GM19238 (cell line): Measurements from ENCODE around the gene PLA2G4A.
"Not testable (repeated sequence)": the region's sequence is repeated elsewhere in the genome, so short reads cannot be mapped to it uniquely, and the experiment has no call there.

ENCODE experiments used
- DNase-seq: peaks from one replicate; pipeline ENCODE4 v3.0.0; 2011; ENCODE audit warnings: low spot score; ENCODE audit not compliant: insufficient read length

Gene PLA2G4A

DNA sequence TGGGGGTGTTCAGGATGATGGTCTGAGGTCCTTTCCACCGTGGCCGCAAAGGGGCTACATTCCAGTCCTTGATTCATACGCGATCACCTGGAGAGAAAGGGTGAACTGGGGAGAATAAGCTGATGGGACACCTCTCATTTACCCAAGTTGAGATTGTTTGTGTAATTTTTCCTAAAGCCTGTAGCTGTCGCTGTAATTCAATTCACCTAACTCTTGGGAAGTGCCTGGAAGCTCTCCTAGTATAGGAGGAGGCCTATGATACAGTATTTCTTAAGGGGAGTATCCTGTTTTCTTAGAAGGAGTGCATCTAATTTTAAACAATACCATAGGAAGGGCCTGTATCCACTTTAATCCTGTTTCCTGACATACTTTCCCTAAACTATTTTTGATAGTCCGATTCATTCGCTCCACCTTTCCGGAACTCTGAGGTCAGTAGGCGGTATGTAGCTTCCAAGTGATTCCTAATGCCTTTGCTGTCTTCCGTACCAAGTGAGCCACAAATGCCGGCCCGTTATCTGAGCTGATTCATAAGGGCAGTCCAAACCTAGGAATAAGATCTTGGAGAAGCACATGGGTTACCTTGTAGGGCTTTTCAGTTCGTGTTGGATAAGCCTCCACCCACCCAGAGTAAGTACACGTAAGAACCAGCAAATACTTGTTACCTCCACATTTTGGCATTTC lies 88.5 kb downstream of the PLA2G4A start:
- DNase-seq = not testable (repeated sequence)

DNA sequence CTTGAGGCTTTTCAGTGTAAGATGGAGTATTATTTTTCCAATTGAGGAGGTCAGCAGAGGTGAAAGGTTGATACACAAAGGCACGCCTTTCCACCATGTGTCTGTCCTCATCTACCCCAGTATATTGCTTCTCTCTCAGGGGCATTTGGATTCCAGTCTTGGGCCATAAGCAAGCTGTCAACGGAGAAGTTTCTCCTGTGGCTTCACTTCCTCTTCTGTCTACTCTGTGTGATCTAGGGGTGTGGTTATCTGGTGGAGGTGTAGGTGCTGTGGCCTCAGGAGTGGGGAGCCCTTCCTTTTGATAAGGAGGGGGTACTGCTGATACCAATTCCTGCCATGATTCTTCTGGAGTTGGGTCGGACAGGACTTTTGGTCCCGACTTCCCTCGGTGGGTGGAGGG lies 92.6 kb downstream of the PLA2G4A start:
- not testable (repeated sequence) for DNase-seq

DNA sequence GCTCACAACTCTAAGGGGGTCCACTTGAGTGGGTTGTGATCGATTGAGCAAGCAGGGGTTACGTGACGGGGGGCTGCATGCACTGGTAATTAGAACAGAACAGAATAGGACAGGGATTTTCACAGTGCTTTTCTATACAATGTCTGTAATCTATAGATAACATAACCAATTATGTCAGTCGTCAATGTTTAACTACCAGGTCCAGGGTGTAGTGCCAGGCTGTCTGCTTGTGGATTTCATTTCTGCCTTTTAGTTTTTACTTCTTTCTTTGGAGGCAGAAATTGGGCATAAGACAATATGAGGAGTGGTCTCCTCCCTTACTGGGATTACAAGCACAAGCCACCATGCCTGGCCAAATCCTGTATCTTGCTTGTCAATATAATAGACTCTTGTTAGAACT lies 94.1 kb downstream of the PLA2G4A start:
- not testable (repeated sequence) for DNase-seq

DNA sequence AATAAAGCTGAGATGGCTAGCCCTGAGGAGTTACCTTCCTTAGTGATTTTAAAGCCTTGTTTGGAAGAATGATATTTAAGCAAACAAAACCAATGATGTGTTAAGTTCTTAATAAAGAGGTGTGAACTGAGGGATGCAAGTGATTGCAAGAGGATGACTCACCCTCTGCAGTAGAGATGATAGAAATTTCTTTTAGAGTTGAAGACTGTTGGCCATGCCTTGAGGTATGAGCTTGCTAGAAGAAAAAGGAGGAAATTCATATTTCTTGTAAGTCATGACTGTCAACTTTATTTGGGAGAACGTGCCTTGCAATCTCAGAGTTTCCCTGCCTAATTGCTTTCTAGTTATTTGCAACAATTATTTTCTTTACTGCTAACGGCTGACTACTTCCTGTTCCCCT lies 94.7 kb downstream of the PLA2G4A start:
- DNase-seq = no peak

DNA sequence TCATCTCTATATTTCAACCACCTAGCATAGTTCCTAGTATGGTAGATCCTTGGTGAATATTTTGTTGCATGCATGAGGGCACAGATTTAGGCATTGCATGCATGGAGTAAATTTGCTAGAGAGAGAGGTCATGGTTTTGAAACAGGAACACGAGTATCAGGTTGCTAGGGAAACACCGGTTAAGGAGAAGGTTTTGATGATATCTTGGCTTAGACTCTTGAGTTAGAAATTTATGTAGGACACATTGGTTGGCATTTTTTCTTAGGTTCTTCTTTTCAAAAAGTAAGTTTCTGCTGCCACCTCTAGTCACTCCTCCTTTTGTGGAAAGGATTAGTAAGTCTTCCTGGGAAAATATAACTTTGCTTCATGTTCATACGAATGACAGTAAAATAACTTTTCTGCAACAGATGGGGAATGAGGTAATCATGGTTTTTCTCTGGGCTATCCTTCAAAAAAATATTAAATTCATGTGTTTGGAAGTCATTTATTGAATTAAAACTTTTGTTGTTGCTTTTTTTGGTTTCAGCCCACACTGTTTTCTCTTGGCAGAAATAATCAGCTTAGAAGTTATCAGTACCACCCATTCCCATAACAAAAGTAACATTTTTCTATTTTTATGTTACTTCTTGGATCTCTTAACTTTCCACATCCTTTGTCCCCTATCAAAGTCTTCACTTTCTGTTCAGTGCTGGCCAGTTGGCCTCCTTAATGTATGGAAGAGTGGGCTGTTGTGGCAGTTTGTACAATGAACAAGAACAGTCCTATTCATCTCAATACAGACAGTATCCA lies 97.3 kb downstream of the PLA2G4A start:
- DNase-seq = no peak

DNA sequence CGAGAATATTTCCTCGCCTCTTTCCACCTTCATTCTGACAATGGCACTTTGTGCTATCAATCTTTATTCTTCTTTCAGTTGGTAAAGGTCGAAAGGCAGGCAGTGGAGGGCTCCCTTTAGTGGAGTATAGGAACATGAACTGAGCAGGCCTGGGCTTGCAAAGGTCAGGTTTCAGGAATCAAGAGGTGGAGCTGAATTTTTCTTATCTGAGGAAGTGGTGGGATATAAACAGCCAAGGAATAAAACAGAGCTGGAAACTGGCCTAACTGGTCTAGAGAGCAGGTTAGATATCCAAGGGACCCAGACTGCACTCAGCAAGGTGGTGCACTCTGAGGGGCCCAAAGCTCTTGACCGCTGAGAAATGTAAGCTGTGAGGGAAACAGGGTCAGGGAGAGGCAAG lies 99.1 kb downstream of the PLA2G4A start:
- DNase-seq = no peak

DNA sequence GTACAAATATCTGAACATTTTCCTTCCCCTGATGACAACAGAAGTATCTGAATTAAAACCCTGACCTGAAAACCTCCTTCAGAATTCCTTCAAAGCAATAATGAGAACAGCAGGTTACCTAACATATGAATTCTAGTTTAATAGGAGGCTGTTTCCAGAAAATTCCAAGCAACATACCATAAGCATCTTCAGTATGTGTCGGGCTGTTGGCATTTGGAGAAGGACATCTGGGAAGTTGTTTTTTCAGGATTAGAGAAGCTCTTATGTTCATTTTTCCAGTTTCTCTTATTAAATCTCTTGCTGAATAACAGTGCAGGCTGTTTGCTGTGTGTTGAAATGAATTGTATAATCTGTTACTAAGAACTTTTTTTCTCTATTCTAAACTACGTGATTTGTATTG lies 101.5 kb downstream of the PLA2G4A start:
- DNase-seq = no peak

DNA sequence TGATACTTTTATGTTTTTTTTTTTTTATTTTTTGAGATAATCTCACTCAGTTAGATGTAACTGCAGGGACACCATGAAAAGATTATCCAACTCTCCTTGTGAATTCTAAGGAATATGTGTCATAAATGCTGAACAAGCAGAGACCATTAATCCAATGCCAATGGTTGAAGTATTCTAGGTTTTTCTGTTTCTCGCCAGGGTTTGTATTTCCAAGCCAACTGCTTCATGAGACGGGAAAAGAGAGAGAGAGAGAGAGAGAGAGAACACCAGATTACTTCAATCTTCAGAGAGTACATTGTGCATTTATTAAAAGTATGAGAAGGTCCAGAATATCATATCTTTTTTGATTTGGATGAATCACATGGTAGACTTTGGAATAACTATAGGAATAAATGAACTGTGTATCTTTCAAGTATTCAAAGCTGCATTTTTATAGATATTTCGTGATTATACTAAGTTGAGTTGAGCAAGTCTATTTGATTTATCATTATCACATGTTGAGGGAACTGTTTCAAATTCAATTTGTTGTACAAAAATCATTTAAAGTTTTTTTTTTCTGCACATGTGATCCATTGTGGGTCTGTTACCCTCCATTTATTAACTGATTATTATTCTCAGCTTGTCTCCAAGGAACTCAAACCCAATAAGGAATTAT lies 108.4 kb downstream of the PLA2G4A start:
- DNase-seq = no peak

DNA sequence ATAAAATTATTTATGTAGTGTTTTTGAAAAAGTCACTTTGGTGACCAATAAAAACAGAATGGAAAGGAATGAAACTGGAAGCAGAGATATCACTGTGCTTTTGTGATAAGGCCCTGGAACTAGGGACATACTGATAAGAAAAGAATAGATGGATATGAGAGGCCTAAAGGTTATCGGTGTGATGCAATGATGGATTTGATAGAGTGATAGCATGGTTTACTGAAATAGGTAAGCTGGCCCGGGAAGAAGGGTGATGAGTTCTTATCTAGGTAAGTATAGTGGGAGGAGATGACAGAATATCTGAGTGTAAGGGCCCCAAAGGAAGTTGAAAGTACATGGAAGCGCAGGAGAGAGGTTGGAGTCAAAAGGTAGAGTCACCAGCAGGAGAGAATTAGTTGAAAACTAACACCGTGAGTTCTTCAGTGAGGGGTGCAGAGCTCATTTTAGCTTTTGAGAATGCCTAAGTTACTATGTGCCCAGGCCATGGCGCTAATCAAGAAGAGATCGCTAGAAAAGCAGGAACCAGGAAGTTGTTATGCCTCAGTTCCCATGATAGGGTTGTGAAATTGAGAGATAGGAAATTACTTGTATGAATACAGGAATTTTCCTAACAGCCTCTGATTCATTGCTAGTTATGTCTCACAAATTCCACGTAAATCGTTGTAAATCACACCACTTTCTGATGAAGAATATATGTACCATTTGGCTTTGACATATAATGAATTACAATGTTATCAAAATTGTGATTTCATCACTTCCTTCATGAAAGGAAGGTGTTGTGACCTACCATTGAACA lies 115.3 kb downstream of the PLA2G4A start:
- DNase-seq = no peak

DNA sequence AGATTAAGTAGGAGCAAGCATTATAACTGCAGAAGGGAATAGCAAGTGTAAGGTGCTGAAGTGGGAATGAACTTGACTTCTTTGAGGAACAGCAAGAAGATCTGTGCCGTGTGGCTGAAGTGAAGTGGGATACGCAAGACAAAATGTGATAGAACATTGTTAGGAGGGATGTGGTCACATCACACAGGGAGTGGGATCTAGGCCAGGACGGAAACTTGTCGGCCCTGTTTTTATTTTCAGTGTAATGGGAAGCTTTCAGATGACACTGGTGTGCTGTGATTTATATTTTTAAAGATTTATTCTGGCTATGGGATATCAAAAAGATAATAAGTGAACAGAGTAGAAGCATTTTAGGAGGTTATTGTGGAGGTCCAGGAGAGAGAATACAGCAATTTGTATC lies 116.4 kb downstream of the PLA2G4A start:
- no peak for DNase-seq

DNA sequence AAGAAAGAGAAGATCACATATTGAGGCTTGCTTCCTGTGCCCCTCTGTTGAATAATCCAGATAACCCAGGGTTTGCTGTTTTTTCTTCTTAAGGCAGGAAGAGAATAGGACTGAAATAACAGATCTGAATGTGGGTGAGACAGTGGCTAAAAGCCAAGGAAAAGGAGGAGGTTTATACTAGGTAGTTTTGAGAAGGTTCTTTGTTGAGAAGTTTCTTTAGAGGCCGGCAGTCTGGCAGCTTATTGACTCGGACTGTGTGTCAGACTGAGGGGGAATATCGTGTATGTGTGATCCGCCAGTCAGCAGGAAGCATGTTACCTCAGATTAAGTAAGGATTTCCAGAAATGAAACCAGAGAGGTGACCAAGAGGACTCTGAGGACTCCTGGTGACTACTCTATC lies 119.8 kb downstream of the PLA2G4A start:
- no peak for DNase-seq

DNA sequence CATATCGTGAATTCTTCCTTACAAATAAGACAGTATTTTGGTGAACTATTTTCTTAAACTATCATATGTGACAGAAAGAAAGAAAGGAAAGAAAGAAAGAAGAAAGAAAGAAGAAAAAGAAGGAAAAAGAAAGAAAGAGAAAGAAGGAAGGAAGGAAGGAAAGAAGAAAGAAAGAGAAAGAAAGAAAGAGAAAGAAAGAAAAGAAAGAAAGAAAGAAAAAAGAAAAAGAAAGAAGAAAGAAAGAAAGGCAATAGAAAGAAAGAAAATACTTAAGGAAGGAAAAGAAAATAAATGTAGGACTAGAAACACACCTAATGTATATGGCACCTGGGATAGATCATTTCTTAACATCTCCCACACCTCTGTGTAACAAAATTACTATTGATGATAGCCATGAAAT lies 120.4 kb downstream of the PLA2G4A start:
- no peak for DNase-seq

DNA sequence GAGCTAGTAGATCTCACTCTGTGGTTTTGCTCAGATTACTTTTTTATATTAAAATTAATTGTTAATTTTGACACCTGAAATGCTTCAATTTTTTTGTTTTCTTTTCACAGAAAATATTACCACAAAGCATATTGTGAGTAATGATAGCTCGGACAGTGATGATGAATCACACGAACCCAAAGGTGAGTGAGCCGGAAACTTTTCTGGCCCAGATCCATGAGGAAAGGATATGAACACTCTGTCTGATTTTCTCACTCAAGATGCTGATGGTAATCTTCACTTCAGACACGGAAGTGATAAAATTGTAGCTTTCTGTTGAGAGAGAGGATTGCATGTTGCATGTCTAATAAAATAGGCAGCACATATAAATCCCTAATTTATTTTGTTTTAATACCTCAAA lies 121.8 kb downstream of the PLA2G4A start:
- no peak for DNase-seq

DNA sequence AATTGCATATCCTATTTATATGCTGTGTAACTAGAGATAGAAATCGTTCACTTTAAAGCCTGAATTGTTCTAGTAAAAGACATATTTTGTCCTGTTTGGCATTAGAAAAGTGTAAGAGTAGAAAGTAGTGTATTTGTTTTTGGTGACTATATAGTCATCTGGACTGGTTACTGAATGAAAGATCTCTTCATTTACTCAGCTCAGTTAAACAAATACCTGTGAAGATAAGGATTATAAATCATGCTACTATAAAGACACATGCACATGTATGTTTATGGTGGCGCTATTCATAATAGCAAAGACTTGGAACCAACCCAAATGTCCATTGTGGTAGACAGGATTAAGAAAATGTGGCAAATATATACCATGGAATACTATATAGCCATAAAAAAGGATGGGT lies 125.1 kb downstream of the PLA2G4A start:
- DNase-seq = no peak

DNA sequence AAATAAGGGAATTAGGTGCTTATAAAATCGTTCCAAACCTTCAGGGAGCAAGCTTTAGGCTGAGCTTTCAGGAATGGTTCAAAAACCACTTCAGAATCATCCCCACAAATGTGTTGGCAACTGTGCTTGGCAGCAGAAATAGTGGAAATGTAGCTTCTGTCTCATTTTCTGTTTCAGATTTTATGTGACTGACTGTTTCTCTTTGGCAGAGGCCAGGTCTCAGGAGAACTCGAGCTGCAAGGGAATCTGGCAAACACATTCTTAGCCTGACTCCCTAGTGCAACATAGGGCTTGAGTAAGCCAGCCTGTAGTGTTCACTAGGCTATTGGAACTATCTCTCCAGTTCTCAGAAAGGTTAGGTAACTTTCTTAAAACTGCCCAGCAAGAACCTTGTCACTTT lies 128.6 kb downstream of the PLA2G4A start:
- no peak for DNase-seq

DNA sequence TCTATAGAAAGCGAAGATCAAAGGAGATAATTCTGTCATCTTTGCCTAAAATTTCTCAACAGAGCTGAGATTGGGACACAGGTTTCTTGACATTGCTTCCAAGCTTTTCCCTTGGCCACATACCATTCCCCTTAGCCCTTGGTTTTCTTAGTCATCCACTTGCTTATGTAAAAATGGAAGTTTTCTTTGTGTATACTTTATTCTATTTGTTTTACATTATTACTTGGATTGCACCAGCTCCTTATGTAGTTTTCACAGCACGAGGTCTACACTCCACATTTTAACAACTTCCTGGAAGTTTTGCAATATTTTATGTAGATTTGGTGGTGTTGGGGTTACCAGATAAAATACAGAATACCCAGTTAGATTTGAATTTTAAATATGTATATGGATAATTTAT lies 129.8 kb downstream of the PLA2G4A start:
- no peak for DNase-seq

DNA sequence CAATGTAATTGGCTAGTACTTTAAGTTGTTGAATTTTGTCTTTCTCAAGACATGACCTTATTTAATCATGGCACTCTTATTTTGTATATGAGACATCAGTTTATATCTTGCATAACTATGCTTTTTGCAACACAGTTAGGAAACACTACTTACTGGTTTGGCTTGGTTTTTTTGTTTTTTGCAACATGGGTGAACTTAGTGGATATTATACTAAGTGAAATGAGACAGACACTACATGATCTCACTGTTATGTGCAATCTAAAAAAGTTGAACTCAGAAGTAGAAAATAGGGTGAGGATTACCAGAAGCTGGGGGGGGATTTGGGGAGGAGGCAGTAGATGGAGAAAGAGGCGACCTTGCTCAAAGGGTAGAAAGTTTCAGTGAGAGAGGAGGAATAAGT lies 132.1 kb downstream of the PLA2G4A start:
- DNase-seq = no peak

DNA sequence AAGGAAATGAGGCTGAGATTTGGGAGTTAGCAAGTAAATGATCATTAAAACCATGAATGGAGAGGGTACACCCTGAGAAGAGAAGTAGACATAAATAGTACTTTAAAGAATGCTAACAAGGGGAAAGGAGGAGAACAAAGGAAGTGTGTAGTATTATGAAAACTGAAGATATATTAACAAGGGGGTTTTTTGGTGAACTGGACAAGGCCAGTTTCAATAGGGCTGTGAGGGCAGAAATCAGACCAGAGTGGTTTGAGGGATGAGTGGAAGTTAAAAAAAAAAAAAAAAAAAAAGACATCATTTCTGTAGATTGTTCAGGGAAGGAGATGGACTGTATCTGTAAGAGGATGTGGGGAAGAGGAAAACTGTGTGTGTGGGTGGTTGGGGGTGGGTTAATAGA lies 137.1 kb downstream of the PLA2G4A start:
- no peak for DNase-seq

DNA sequence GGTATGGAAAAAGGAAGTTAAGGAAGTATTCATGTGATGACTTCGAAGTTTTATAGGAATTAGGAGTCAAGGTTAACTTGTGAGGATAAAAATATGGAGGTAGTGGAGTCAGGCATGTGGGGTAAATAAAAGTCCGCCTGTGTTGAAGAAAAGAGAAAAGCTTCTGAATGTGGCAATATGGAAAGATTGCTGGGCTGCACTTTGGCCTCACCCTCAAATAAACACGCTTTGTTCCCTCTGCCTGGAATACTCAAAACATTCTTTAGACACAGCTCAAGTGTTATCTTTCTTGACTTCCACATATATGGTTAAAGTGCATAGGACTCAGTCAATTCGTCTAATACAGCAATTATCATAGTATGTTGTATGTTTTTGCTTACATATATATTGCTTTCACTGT lies 137.7 kb downstream of the PLA2G4A start:
- DNase-seq = no peak

DNA sequence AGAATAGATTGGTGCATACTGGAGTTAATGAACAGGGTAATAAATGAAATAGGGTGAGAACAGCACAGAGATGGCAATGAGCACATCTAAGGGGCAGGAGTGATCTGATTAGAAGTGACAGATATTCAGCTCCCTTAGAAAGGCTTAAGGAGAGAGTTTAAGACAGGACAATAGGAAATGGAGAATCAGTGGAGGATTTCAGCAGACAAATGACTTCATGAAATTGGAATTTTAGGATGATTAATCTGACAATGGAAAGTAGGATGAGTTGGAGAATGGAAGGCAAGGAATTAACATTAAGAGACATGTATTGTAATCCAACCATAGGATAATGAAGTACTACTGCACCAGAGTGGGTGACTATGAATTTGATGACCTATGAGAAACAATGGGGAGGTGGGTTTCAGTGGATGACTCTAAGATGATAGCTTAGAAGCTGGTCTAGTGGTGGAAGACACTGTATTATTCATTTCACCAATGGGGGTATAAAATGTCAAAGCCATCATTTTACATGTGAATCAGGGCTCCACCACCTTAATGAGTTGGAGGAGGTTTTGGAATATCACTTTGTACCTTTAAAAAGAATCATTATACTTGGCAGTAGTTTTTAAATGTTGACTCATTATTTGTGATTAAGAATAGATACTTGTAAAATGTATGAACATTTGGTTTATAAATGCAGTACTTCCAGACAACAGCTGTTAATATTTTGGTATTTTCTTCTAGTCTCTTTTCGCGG lies 139.1 kb downstream of the PLA2G4A start:
- no peak for DNase-seq

DNA sequence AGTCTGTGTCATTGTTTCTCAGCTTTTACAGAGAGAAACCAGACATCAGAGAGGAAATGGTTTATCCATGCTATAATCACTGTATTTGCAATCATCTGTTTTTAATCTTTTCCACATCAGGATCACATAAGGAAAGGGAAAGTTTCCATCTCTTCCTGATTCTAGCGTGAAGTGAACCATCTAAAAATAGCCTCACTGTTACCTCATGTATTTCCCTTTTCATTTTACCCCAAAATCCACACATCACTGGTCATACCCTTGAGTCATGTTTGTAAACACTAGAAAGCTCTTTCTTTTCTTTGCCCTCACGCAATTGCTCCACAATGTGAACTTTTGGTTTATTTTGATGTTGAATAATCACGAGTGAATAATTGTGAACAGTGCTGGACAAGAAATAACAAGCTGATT lies 146.0 kb downstream of the PLA2G4A start:
- DNase-seq = no peak
